Measurements from ENCODE around the gene DLG2.

- no peak for TF ChIP-seq CTCF (IDR thresholded peaks at IDR 0.05; ENCODE audit: extremely low read depth in 1 of 2, insufficient read depth in 1 of 2, low read depth in 1 of 2, low read length in 2 of 2)
- TF ChIP-seq POLR2AphosphoS5 (IDR thresholded peaks at IDR 0.05; ENCODE audit: insufficient read depth, low read depth, low read length): no peak
- TF ChIP-seq POLR2A (IDR thresholded peaks at IDR 0.05; ENCODE audit: low read depth, low read length): no peak
Observed at GRCh38 chr11:83736684-83737083, 1890.5 kb downstream of the DLG2 start.
